Measurements from ENCODE around the gene CPN2. TPM values are rescaled to one million over a fixed set of nuclear protein-coding genes. Genes with fewer than 3 reads are reported as not detected.

The CPN2 gene
- total RNA-seq, 4 donors from 2014 or later, result not detected

DNA sequence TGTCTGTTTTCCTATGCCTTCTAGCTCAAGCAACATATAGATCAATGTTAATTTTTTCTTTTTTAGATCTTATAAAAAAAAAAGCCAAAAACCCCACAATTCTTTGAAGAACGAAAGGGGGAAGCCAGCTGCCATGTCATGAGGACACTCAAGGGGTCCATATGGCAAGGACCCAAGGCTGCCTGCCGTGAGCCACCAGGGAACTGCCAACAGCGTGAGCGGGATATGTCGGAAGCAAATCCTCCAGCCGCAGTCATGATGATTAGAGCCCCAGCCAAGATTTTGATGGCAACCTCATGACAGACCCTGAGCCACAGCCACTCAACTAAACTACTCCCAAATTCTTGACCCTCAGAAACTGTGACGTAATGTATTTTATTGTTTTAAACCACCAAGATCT, 41.4 kb upstream of the CPN2 start:
- no peaks in the 10 kb centered on the region for H3K27me3 ChIP-seq
- H3K36me3 ChIP-seq, result no peaks in the 10 kb centered on the region
- no peak overlapping the region for H3K27ac ChIP-seq
- TF ChIP-seq, protein P1, sequence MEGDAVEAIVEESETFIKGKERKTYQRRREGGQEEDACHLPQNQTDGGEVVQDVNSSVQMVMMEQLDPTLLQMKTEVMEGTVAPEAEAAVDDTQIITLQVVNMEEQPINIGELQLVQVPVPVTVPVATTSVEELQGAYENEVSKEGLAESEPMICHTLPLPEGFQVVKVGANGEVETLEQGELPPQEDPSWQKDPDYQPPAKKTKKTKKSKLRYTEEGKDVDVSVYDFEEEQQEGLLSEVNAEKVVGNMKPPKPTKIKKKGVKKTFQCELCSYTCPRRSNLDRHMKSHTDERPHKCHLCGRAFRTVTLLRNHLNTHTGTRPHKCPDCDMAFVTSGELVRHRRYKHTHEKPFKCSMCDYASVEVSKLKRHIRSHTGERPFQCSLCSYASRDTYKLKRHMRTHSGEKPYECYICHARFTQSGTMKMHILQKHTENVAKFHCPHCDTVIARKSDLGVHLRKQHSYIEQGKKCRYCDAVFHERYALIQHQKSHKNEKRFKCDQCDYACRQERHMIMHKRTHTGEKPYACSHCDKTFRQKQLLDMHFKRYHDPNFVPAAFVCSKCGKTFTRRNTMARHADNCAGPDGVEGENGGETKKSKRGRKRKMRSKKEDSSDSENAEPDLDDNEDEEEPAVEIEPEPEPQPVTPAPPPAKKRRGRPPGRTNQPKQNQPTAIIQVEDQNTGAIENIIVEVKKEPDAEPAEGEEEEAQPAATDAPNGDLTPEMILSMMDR (IDR thresholded peaks at IDR 0.05), result no peak
- no peak for TF ChIP-seq POLR2A (IDR thresholded peaks at IDR 0.05)
- DNase-seq, result peak in 1 of 3 donors; percentile 18
- peaks cover 0 to 2% (median 0%) of the 10 kb centered on the region in 4 donors for H3K9me3 ChIP-seq
- peaks cover 0 to 28% (median 6%) of the 10 kb centered on the region in 4 donors for H3K4me1 ChIP-seq
- no peak overlapping the region for H3K4me3 ChIP-seq

- no peak for TF ChIP-seq POLR2A (IDR thresholded peaks at IDR 0.05)
- TF ChIP-seq, protein P1 (IDR thresholded peaks at IDR 0.05), result no peak
- H3K4me3 ChIP-seq, result no peak overlapping the region
- H3K27me3 ChIP-seq, result no peaks in the 10 kb centered on the region
- H3K36me3 ChIP-seq, result no peaks in the 10 kb centered on the region
- no peak for DNase-seq
- H3K4me1 ChIP-seq, result peaks cover 0 to 12% (median 0%) of the 10 kb centered on the region in 4 donors
- no peak overlapping the region for H3K27ac ChIP-seq
- H3K9me3 ChIP-seq, result peaks cover 0 to 2% (median 0%) of the 10 kb centered on the region in 4 donors
These were observed 39.7 kb upstream of the CPN2 start for GRCh38 chr3:194390835-194391234.

- TF ChIP-seq, protein P1 (IDR thresholded peaks at IDR 0.05), result no peak
- no peak for TF ChIP-seq POLR2A (IDR thresholded peaks at IDR 0.05)
These were observed 38.1 kb upstream of the CPN2 start for GRCh38 chr3:194389269-194389668.

DNA sequence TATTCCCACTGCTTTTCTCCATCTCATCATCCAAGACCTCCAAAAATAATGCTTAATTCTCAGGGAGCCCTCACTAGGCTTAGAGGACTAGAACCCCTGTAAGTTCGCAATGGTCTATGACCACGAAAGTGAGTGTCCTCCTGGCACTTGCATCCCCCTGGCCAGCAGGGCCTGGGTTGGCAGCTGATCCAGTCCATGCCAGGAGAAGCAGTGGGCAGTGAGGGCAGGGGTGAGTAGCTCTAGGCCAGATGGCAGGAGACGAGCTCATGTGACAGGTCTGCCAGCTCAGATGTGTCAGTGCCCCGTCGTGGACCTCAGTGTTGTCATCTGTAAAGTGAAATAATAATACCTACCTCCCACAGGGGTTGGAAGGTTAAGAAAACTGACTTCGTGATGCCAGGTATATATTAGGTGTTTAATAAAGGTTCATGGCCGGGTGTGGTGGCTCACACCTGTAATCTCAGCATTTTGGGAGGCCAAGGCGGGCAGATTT, 36.8 kb upstream of the CPN2 start:
- H3K27me3 ChIP-seq, result no peaks in the 10 kb centered on the region
- H3K36me3 ChIP-seq, result no peaks in the 10 kb centered on the region
- H3K4me1 ChIP-seq, result no peaks in the 10 kb centered on the region
- peaks cover 0 to 2% (median 0%) of the 10 kb centered on the region in 4 donors for H3K9me3 ChIP-seq
- TF ChIP-seq, protein P1 (IDR thresholded peaks at IDR 0.05), result no peak
- TF ChIP-seq POLR2A (IDR thresholded peaks at IDR 0.05), result no peak
- no peak overlapping the region for H3K27ac ChIP-seq
- no peak overlapping the region for H3K4me3 ChIP-seq
- DNase-seq, result peak in 2 of 3 donors; percentile 25 to 28

More at GRCh38 chr3:194389269-194389668, 38.1 kb upstream of the CPN2 start:
- no peaks in the 10 kb centered on the region for H3K27me3 ChIP-seq
- H3K9me3 ChIP-seq, result peaks cover 0 to 2% (median 0%) of the 10 kb centered on the region in 4 donors
- H3K4me3 ChIP-seq, result no peak overlapping the region
- peak in 1 of 3 donors; percentile 40 for DNase-seq
- H3K36me3 ChIP-seq, result no peaks in the 10 kb centered on the region
- H3K27ac ChIP-seq, result no peak overlapping the region
- H3K4me1 ChIP-seq, result no peaks in the 10 kb centered on the region

- peak in 2 of 3 donors; percentile 14 to 22 for DNase-seq
- no peak for TF ChIP-seq POLR2A (IDR thresholded peaks at IDR 0.05)
- TF ChIP-seq, protein P1 (IDR thresholded peaks at IDR 0.05), result no peak
- no peaks in the 10 kb centered on the region for H3K27me3 ChIP-seq
These were observed 36.1 kb upstream of the CPN2 start for GRCh38 chr3:194387276-194387675.

More at GRCh38 chr3:194387276-194387675, 36.1 kb upstream of the CPN2 start:
- peaks cover 0 to 2% (median 0%) of the 10 kb centered on the region in 4 donors for H3K9me3 ChIP-seq
- H3K36me3 ChIP-seq, result no peaks in the 10 kb centered on the region
- no peaks in the 10 kb centered on the region for H3K4me1 ChIP-seq
- no peak overlapping the region for H3K4me3 ChIP-seq
- no peak overlapping the region for H3K27ac ChIP-seq
